Hepatocyte (in vitro differentiated cells): ENCODE data around the gene DGKI. TPM values are rescaled to one million over a fixed set of nuclear protein-coding genes. Genes with fewer than 3 reads are reported as not detected.
A peak's percentile ranks its signal among the peaks of the same experiment; 100 is the strongest.

Source experiments
- DNase-seq: peaks from one replicate; pipeline ENCODE4 v3.0.0-alpha.2; 2016; ENCODE audit warnings: low spot score
- H2AFZ ChIP-seq: fragments of 200-600 bp; sonication (generic); 2 replicates; pipeline ENCODE4 v1.6.0; 2016; ENCODE audit warnings: antibody characterized with exemption, mild to moderate bottlenecking
- H3K27ac ChIP-seq: fragments of 200-600 bp; sonication (generic); 2 replicates; pipeline ENCODE4 v1.5.1; 2016; ENCODE audit warnings: mild to moderate bottlenecking
- H3K27me3 ChIP-seq: fragments of 200-600 bp; sonication (generic); 2 replicates; pipeline ENCODE4 v1.6.1; 2016
- H3K36me3 ChIP-seq: fragments of 200-600 bp; sonication (generic); replicated peaks from 2 replicates; pipeline ENCODE4 v1.5.1; 2016; ENCODE audit warnings: low read depth; ENCODE audit not compliant: insufficient read depth
- H3K4me1 ChIP-seq: fragments of 200-600 bp; sonication (generic); 2 replicates; pipeline ENCODE4 v1.5.1; 2016; ENCODE audit warnings: mild to moderate bottlenecking, moderate library complexity; ENCODE audit not compliant: insufficient read depth
- H3K4me2 ChIP-seq: fragments of 200-600 bp; sonication (generic); 2 replicates; pipeline ENCODE4 v1.6.0; 2016
- H3K4me3 ChIP-seq: fragments of 200-600 bp; sonication (generic); 2 replicates; pipeline ENCODE4 v1.5.1; 2016; ENCODE audit warnings: mild to moderate bottlenecking
- H3K79me2 ChIP-seq: fragments of 200-600 bp; sonication (generic); 2 replicates; pipeline ENCODE4 v1.6.0; 2017; ENCODE audit warnings: mild to moderate bottlenecking
- H3K9me2 ChIP-seq: fragments of 200-600 bp; sonication (generic); replicated peaks from 2 replicates; pipeline ENCODE4 v1.6.0; 2017; ENCODE audit warnings: mild to moderate bottlenecking; ENCODE audit not compliant: insufficient read depth
- H3K9me3 ChIP-seq: fragments of 200-600 bp; sonication (generic); 2 replicates; pipeline ENCODE4 v1.5.1; 2016; ENCODE audit warnings: low read depth, mild to moderate bottlenecking
- H4K20me1 ChIP-seq: fragments of 200-600 bp; sonication (generic); 2 replicates; pipeline ENCODE4 v1.6.0; 2016; ENCODE audit warnings: mild to moderate bottlenecking; ENCODE audit not compliant: insufficient read depth, poor library complexity, severe bottlenecking
- EZH2 ChIP-seq: fragments of 200-600 bp; sonication (generic); IDR thresholded peaks from 2 replicates; pipeline ENCODE4 v1.6.1; 2016; ENCODE audit warnings: antibody characterized with exemption, mild to moderate bottlenecking, borderline replicate concordance
- EZH2phosphoT487 ChIP-seq: fragments of 200-600 bp; sonication (generic); IDR thresholded peaks from one replicate; pipeline ENCODE4 v1.6.1; 2018; ENCODE audit warnings: antibody characterized with exemption, mild to moderate bottlenecking, low read depth, moderate library complexity; ENCODE audit not compliant: unreplicated experiment, severe bottlenecking
- WGBS: methylation state at CpG from one replicate; pipeline ENCODE4 v1.1.6; 2016; ENCODE audit warnings: low lambda C conversion rate; ENCODE audit errors: missing lambda C conversion rate; 5-methylcytosine and 5-hydroxymethylcytosine counted together
- polyA plus RNA-seq: library from polyadenylated mRNA; unstranded; fragments of >200 nt; fragmentation: Nextera tagmentation; extraction: Ambion mirVana; gene quantifications from 2 replicates; pipeline ENCODE4 v1.2.1, GENCODE V29; 2016
- total RNA-seq: library from RNA; depleted of rRNA; stranded (reverse); fragments of >200 nt; gene quantifications from 2 replicates; pipeline ENCODE4 v1.2.3, GENCODE V29; 2014
- TF ChIP-seq, protein P1 (sequence below): fragments of 200-600 bp; sonication (generic); IDR thresholded peaks from 2 replicates; pipeline ENCODE4 v1.5.1; 2016; ENCODE audit warnings: antibody characterized with exemption, mild to moderate bottlenecking; ENCODE audit not compliant: poor library complexity

DGKI gene
- total and polyA plus RNA-seq, 2 experiments from 2014 or later: 0.47 to 1.8 TPM

DNA sequence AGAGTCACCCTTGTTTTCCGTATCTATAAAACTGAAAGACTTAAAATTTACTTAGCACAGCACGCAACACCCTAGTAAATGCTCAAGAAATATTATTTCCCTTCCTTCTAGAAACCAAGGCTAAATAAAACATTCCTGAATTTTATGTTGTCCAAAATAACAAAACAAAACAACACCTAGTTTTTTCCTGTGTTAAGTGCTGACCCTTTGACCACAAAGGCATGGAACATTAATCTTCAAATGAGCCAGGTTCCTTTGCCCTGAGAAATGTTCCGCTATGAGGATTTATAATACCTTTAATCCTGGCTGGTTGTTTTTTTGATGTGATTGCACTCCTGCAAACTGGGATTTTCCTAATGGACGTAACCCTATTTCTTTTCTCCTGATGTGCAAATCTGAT is 29.0 kb upstream of the DGKI start:
- Histone ChIP-seq H3K9me2 (no peaks in the 10 kb centered on the region), H3K36me3 (no peaks in the 10 kb centered on the region), H3K4me3 (no peak overlapping the region), H3K4me1 (no peaks in the 10 kb centered on the region), H2AFZ (no peak overlapping the region), H3K4me2 (no peak overlapping the region), H3K27me3 (no peaks in the 10 kb centered on the region), H3K79me2 (no peaks in the 10 kb centered on the region), H3K9me3 (no peaks in the 10 kb centered on the region), H4K20me1 (no peaks in the 10 kb centered on the region), H3K27ac (no peak overlapping the region)
- TF ChIP-seq, protein P1, sequence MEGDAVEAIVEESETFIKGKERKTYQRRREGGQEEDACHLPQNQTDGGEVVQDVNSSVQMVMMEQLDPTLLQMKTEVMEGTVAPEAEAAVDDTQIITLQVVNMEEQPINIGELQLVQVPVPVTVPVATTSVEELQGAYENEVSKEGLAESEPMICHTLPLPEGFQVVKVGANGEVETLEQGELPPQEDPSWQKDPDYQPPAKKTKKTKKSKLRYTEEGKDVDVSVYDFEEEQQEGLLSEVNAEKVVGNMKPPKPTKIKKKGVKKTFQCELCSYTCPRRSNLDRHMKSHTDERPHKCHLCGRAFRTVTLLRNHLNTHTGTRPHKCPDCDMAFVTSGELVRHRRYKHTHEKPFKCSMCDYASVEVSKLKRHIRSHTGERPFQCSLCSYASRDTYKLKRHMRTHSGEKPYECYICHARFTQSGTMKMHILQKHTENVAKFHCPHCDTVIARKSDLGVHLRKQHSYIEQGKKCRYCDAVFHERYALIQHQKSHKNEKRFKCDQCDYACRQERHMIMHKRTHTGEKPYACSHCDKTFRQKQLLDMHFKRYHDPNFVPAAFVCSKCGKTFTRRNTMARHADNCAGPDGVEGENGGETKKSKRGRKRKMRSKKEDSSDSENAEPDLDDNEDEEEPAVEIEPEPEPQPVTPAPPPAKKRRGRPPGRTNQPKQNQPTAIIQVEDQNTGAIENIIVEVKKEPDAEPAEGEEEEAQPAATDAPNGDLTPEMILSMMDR: no peak
- no peak for TF ChIP-seq EZH2phosphoT487
- no peak for TF ChIP-seq EZH2
- WGBS: 97% methylated on average over 4 of the region's 4 CpGs
- no peak for DNase-seq

DNA sequence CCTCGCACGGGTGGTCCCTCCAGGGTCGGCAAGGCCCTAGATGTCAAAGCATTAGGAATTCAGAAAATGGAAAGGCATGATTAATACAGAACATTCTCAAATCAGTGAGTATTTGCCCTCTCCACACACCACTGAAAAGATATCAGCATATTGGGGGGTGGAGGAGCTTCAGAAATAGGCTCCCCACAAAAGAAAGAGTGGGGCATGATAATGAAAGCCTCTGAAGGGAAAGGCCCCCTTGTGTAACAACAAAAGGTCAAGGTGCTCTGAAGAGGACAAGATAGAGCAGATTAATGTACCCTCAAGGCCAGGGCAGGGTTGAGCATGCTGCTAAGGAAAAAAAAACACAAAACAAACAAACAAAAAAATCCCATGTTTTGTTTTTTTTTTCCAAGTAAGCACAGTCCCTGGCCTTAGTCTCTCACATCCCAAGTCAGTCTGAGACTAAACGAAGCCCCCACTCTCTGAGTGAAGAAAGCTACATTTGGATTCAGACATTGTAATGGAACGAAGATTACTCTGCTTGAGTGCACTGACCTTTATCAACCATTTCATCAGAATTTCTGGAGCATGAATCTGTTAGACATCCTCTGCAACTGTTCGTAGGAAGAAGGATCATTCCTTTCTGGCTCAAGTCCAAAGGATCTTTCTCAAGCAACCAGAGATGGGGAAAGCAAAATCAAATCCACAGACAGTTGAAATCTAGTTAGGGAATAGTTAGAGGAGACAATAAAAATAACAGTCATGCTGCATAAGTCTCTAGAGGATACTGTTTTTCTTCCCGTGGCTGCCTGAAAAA is 27.4 kb upstream of the DGKI start:
- TF ChIP-seq EZH2phosphoT487 (no peak), EZH2 (no peak)
- TF ChIP-seq, protein P1: no peak
- no peaks in the 10 kb centered on the region for H3K36me3 ChIP-seq
- no peaks in the 10 kb centered on the region for H4K20me1 ChIP-seq
- peak overlapping the region; percentile 26 for H3K27ac ChIP-seq
- no peaks in the 10 kb centered on the region for H3K9me2 ChIP-seq
- 80% methylated on average over 7 of the region's 7 CpGs for WGBS
- H3K4me3 ChIP-seq: no peak overlapping the region
- H3K79me2 ChIP-seq: no peaks in the 10 kb centered on the region
- DNase-seq: peak; percentile 34
- no peaks in the 10 kb centered on the region for H3K27me3 ChIP-seq
- no peak overlapping the region for H2AFZ ChIP-seq
- H3K4me1 ChIP-seq: no peaks in the 10 kb centered on the region
- no peaks in the 10 kb centered on the region for H3K9me3 ChIP-seq
- H3K4me2 ChIP-seq: no peak overlapping the region

- Histone ChIP-seq H3K36me3 (no peaks in the 10 kb centered on the region), H3K9me3 (no peaks in the 10 kb centered on the region), H3K4me3 (no peak overlapping the region), H3K79me2 (no peaks in the 10 kb centered on the region), H3K9me2 (no peaks in the 10 kb centered on the region), H3K27me3 (no peaks in the 10 kb centered on the region), H3K4me1 (no peaks in the 10 kb centered on the region), H3K27ac (no peak overlapping the region), H4K20me1 (no peaks in the 10 kb centered on the region), H3K4me2 (no peak overlapping the region), H2AFZ (no peak overlapping the region)
- no peak for DNase-seq
- WGBS: 99% methylated on average over 3 of the region's 3 CpGs
- TF ChIP-seq EZH2phosphoT487 (no peak), EZH2 (no peak)
- TF ChIP-seq, protein P1: no peak
These were observed 26.8 kb upstream of the DGKI start for GRCh38 chr7:137873524-137873923.
